ENCODE results near the gene WDR54. TPM values are rescaled to one million over a fixed set of nuclear protein-coding genes. Genes with fewer than 3 reads are reported as not detected.

The WDR54 gene
- total RNA-seq, 1 donor from 2014 or later: 11.2 TPM

GRCh38 chr2:74384051-74384450 lies 37.5 kb upstream of the WDR54 start:
- no peak for DNase-seq (ENCODE audit: low spot score)
- H3K9me3 Mint-ChIP-seq (ENCODE audit: low read depth): no peaks in the 10 kb centered on the region
- H3K27me3 Mint-ChIP-seq (ENCODE audit: low read depth): no peaks in the 10 kb centered on the region
- no peak for TF ChIP-seq CTCF (IDR thresholded peaks at IDR 0.05)
- H3K36me3 Mint-ChIP-seq (ENCODE audit: low read depth): no peaks in the 10 kb centered on the region
- no peak overlapping the region for H3K27ac Mint-ChIP-seq (ENCODE audit: unreplicated experiment)
- H3K4me3 Mint-ChIP-seq (ENCODE audit: unreplicated experiment): no peak overlapping the region
- peaks cover 29% of the 10 kb centered on the region for H3K4me1 Mint-ChIP-seq (ENCODE audit: low read depth)

- no peaks in the 10 kb centered on the region for H3K9me3 Mint-ChIP-seq (ENCODE audit: low read depth)
- H3K27ac Mint-ChIP-seq (ENCODE audit: unreplicated experiment): no peak overlapping the region
- DNase-seq (ENCODE audit: low spot score): no peak
- no peak for TF ChIP-seq CTCF (IDR thresholded peaks at IDR 0.05)
- H3K36me3 Mint-ChIP-seq (ENCODE audit: low read depth): no peaks in the 10 kb centered on the region
- no peaks in the 10 kb centered on the region for H3K27me3 Mint-ChIP-seq (ENCODE audit: low read depth)
- H3K4me1 Mint-ChIP-seq (ENCODE audit: low read depth): peaks cover 16% of the 10 kb centered on the region
- H3K4me3 Mint-ChIP-seq (ENCODE audit: unreplicated experiment): no peak overlapping the region
These were observed 36.1 kb upstream of the WDR54 start for GRCh38 chr2:74385396-74385795.

GRCh38 chr2:74387346-74387745 lies 34.2 kb upstream of the WDR54 start:
- peaks cover 2% of the 10 kb centered on the region for H3K4me1 Mint-ChIP-seq (ENCODE audit: low read depth)
- no peaks in the 10 kb centered on the region for H3K27me3 Mint-ChIP-seq (ENCODE audit: low read depth)
- no peak for DNase-seq (ENCODE audit: low spot score)
- TF ChIP-seq CTCF (IDR thresholded peaks at IDR 0.05): no peak
- no peak overlapping the region for H3K4me3 Mint-ChIP-seq (ENCODE audit: unreplicated experiment)
- no peaks in the 10 kb centered on the region for H3K36me3 Mint-ChIP-seq (ENCODE audit: low read depth)
- H3K27ac Mint-ChIP-seq (ENCODE audit: unreplicated experiment): no peak overlapping the region
- no peaks in the 10 kb centered on the region for H3K9me3 Mint-ChIP-seq (ENCODE audit: low read depth)

- no peak overlapping the region for H3K27ac Mint-ChIP-seq (ENCODE audit: unreplicated experiment)
- H3K9me3 Mint-ChIP-seq (ENCODE audit: low read depth): no peaks in the 10 kb centered on the region
- DNase-seq (ENCODE audit: low spot score): no peak
- no peaks in the 10 kb centered on the region for H3K4me1 Mint-ChIP-seq (ENCODE audit: low read depth)
- peaks cover 3% of the 10 kb centered on the region for H3K27me3 Mint-ChIP-seq (ENCODE audit: low read depth)
- H3K36me3 Mint-ChIP-seq (ENCODE audit: low read depth): no peaks in the 10 kb centered on the region
- no peak for TF ChIP-seq CTCF (IDR thresholded peaks at IDR 0.05)
- peak overlapping the region; percentile 89 for H3K4me3 Mint-ChIP-seq (ENCODE audit: unreplicated experiment)
These were observed 30.9 kb upstream of the WDR54 start for GRCh38 chr2:74390606-74391005.

- Mint-ChIP-seq H3K27ac (ENCODE audit: unreplicated experiment) (peak overlapping the region; percentile 88), H3K4me3 (ENCODE audit: unreplicated experiment) (peak overlapping the region; percentile 89), H3K36me3 (ENCODE audit: low read depth) (no peaks in the 10 kb centered on the region), H3K4me1 (ENCODE audit: low read depth) (no peaks in the 10 kb centered on the region), H3K9me3 (ENCODE audit: low read depth) (no peaks in the 10 kb centered on the region), H3K27me3 (ENCODE audit: low read depth) (peaks cover 3% of the 10 kb centered on the region)
- no peak for DNase-seq (ENCODE audit: low spot score)
- TF ChIP-seq CTCF (IDR thresholded peaks at IDR 0.05): no peak
These were observed 30.3 kb upstream of the WDR54 start for GRCh38 chr2:74391209-74391579.
